Epithelial cell of prostate (primary cell): ENCODE results near the gene EEF1E1.

Source experiments
- DNase-seq: peaks from one replicate; pipeline ENCODE4 v3.0.0-alpha.2; 2011; ENCODE audit warnings: low read depth, low spot score
- H3K27ac ChIP-seq: fragments of 450-650 bp; 2 replicates; pipeline ENCODE4 v1.5.1; 2017; ENCODE audit warnings: mild to moderate bottlenecking

Gene EEF1E1

GRCh38 chr6:8102122-8102958 lies at the start of gene EEF1E1:
Gene EEF1E1, minus strand, starts transcription at chr6:8102548. Its CDS starts 27 bp downstream, at chr6:8102521.
- H3K27ac ChIP-seq = peak within 1 kb of the TSS; percentile 58
- peak; percentile 86 for DNase-seq

GRCh38 chr6:8149350-8149749 lies 47.0 kb upstream of the EEF1E1 start:
- H3K27ac ChIP-seq = no peak overlapping the region
- no peak for DNase-seq

- H3K27ac ChIP-seq = no peak overlapping the region
Observed at GRCh38 chr6:8143945-8144344, 41.6 kb upstream of the EEF1E1 start.

GRCh38 chr6:8139451-8139850 lies 37.1 kb upstream of the EEF1E1 start:
- no peak for DNase-seq
- H3K27ac ChIP-seq = no peak overlapping the region

More at GRCh38 chr6:8143945-8144344, 41.6 kb upstream of the EEF1E1 start:
- DNase-seq = no peak

- DNase-seq = no peak
- no peak overlapping the region for H3K27ac ChIP-seq
Observed at GRCh38 chr6:8137529-8137939, 35.2 kb upstream of the EEF1E1 start.

GRCh38 chr6:8135276-8135675 lies 32.9 kb upstream of the EEF1E1 start:
- H3K27ac ChIP-seq = no peak overlapping the region
- no peak for DNase-seq

GRCh38 chr6:8132130-8132529 lies 29.8 kb upstream of the EEF1E1 start:
- no peak for DNase-seq
- no peak overlapping the region for H3K27ac ChIP-seq

GRCh38 chr6:8131265-8131897 lies 29.0 kb upstream of the EEF1E1 start:
- no peak for DNase-seq
- no peak overlapping the region for H3K27ac ChIP-seq

GRCh38 chr6:8130399-8130798 lies 28.1 kb upstream of the EEF1E1 start:
- no peak for DNase-seq
- H3K27ac ChIP-seq = no peak overlapping the region

- no peak for DNase-seq
- H3K27ac ChIP-seq = no peak overlapping the region
Observed at GRCh38 chr6:8123236-8123635, 20.9 kb upstream of the EEF1E1 start.

- no peak overlapping the region for H3K27ac ChIP-seq
- no peak for DNase-seq
Observed at GRCh38 chr6:8114956-8115355, 12.6 kb upstream of the EEF1E1 start.

GRCh38 chr6:8113131-8113654 lies 10.8 kb upstream of the EEF1E1 start:
- H3K27ac ChIP-seq = no peak overlapping the region
- no peak for DNase-seq

GRCh38 chr6:8110725-8111124 lies 8.4 kb upstream of the EEF1E1 start:
- no peak for DNase-seq
- no peak overlapping the region for H3K27ac ChIP-seq

- no peak for DNase-seq
- H3K27ac ChIP-seq = no peak overlapping the region
Observed at GRCh38 chr6:8110117-8110721, 7.9 kb upstream of the EEF1E1 start.

- DNase-seq = no peak
- peak overlapping the region; percentile 86 for H3K27ac ChIP-seq
Observed at GRCh38 chr6:8108759-8109539, 6.6 kb upstream of the EEF1E1 start.

GRCh38 chr6:8108031-8108660 lies 5.8 kb upstream of the EEF1E1 start:
- DNase-seq = peak; percentile 69

GRCh38 chr6:8105791-8106190 lies 3.4 kb upstream of the EEF1E1 start:
- no peak overlapping the region for H3K27ac ChIP-seq

More at GRCh38 chr6:8108031-8108660, 5.8 kb upstream of the EEF1E1 start:
- H3K27ac ChIP-seq = peak overlapping the region; percentile 86

GRCh38 chr6:8103726-8104125 lies 1.4 kb upstream of the EEF1E1 start:
- DNase-seq = no peak
- no peak overlapping the region for H3K27ac ChIP-seq

More at GRCh38 chr6:8105791-8106190, 3.4 kb upstream of the EEF1E1 start:
- no peak for DNase-seq

- DNase-seq = no peak
- peak overlapping the region; percentile 23 for H3K27ac ChIP-seq
Observed at GRCh38 chr6:8100159-8100854, 2.0 kb downstream of the EEF1E1 start.
